ENCODE measurements around the gene EPG5. TPM values are rescaled to one million over a fixed set of nuclear protein-coding genes. Genes with fewer than 3 reads are reported as not detected.

EPG5 gene
- total and polyA plus RNA-seq, 9 of the 15 experiments (the other 6 are each of a cell fraction or from before 2014, with no cell fraction given) = 1.3 to 10.7 (median 5.2) TPM

GRCh38 chr18:46001074-46001473 is 33.9 kb upstream of the EPG5 start (continued):
- TF ChIP-seq, protein P1, sequence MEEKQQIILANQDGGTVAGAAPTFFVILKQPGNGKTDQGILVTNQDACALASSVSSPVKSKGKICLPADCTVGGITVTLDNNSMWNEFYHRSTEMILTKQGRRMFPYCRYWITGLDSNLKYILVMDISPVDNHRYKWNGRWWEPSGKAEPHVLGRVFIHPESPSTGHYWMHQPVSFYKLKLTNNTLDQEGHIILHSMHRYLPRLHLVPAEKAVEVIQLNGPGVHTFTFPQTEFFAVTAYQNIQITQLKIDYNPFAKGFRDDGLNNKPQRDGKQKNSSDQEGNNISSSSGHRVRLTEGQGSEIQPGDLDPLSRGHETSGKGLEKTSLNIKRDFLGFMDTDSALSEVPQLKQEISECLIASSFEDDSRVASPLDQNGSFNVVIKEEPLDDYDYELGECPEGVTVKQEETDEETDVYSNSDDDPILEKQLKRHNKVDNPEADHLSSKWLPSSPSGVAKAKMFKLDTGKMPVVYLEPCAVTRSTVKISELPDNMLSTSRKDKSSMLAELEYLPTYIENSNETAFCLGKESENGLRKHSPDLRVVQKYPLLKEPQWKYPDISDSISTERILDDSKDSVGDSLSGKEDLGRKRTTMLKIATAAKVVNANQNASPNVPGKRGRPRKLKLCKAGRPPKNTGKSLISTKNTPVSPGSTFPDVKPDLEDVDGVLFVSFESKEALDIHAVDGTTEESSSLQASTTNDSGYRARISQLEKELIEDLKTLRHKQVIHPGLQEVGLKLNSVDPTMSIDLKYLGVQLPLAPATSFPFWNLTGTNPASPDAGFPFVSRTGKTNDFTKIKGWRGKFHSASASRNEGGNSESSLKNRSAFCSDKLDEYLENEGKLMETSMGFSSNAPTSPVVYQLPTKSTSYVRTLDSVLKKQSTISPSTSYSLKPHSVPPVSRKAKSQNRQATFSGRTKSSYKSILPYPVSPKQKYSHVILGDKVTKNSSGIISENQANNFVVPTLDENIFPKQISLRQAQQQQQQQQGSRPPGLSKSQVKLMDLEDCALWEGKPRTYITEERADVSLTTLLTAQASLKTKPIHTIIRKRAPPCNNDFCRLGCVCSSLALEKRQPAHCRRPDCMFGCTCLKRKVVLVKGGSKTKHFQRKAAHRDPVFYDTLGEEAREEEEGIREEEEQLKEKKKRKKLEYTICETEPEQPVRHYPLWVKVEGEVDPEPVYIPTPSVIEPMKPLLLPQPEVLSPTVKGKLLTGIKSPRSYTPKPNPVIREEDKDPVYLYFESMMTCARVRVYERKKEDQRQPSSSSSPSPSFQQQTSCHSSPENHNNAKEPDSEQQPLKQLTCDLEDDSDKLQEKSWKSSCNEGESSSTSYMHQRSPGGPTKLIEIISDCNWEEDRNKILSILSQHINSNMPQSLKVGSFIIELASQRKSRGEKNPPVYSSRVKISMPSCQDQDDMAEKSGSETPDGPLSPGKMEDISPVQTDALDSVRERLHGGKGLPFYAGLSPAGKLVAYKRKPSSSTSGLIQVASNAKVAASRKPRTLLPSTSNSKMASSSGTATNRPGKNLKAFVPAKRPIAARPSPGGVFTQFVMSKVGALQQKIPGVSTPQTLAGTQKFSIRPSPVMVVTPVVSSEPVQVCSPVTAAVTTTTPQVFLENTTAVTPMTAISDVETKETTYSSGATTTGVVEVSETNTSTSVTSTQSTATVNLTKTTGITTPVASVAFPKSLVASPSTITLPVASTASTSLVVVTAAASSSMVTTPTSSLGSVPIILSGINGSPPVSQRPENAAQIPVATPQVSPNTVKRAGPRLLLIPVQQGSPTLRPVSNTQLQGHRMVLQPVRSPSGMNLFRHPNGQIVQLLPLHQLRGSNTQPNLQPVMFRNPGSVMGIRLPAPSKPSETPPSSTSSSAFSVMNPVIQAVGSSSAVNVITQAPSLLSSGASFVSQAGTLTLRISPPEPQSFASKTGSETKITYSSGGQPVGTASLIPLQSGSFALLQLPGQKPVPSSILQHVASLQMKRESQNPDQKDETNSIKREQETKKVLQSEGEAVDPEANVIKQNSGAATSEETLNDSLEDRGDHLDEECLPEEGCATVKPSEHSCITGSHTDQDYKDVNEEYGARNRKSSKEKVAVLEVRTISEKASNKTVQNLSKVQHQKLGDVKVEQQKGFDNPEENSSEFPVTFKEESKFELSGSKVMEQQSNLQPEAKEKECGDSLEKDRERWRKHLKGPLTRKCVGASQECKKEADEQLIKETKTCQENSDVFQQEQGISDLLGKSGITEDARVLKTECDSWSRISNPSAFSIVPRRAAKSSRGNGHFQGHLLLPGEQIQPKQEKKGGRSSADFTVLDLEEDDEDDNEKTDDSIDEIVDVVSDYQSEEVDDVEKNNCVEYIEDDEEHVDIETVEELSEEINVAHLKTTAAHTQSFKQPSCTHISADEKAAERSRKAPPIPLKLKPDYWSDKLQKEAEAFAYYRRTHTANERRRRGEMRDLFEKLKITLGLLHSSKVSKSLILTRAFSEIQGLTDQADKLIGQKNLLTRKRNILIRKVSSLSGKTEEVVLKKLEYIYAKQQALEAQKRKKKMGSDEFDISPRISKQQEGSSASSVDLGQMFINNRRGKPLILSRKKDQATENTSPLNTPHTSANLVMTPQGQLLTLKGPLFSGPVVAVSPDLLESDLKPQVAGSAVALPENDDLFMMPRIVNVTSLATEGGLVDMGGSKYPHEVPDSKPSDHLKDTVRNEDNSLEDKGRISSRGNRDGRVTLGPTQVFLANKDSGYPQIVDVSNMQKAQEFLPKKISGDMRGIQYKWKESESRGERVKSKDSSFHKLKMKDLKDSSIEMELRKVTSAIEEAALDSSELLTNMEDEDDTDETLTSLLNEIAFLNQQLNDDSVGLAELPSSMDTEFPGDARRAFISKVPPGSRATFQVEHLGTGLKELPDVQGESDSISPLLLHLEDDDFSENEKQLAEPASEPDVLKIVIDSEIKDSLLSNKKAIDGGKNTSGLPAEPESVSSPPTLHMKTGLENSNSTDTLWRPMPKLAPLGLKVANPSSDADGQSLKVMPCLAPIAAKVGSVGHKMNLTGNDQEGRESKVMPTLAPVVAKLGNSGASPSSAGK (IDR thresholded peaks at IDR 0.05) = no peak
- TF ChIP-seq FOXA1 (IDR thresholded peaks at IDR 0.05; ENCODE audit: borderline replicate concordance) (no peak), SAFB (IDR thresholded peaks at IDR 0.05; ENCODE audit: borderline replicate concordance, low read depth, low read length) (no peak), JUND (IDR thresholded peaks at IDR 0.05; ENCODE audit: borderline replicate concordance, low read depth, low read length) (no peak), JUND (tag; IDR thresholded peaks at IDR 0.05; ENCODE audit: borderline replicate concordance, low read depth, low read length) (no peak), ZNF316 (IDR thresholded peaks at IDR 0.05) (peak; percentile 82), IRF2 (CRISPR knock-in tag; IDR thresholded peaks at IDR 0.05) (no peak), SMARCB1 (IDR thresholded peaks at IDR 0.05; ENCODE audit: insufficient read length, low read depth) (no peak), POLR2AphosphoS5 (IDR thresholded peaks at IDR 0.05; ENCODE audit: control insufficient read depth, insufficient read depth, low read depth, low read length) (no peak), THRB (CRISPR knock-in tag; conservative IDR thresholded peaks at IDR 0.05) (no peak), XRCC4 (IDR thresholded peaks at IDR 0.05; ENCODE audit: extremely low read depth, insufficient read depth, insufficient read length) (no peak), PHB (CRISPR knock-in tag; IDR thresholded peaks at IDR 0.05) (no peak), ZNF311 (CRISPR knock-in tag; IDR thresholded peaks at IDR 0.05) (no peak), KLF13 (tag; IDR thresholded peaks at IDR 0.05; ENCODE audit: borderline replicate concordance, low read depth) (no peak), HIVEP1 (CRISPR knock-in tag; IDR thresholded peaks at IDR 0.05) (no peak), KDM4B (IDR thresholded peaks at IDR 0.05; ENCODE audit: borderline replicate concordance in 2 of 2, low read depth in 1 of 2) (no peak)
